ENCODE results near the gene ADGRB2.

- no peak for TF ChIP-seq CTCF (conservative IDR thresholded peaks at IDR 0.05; ENCODE audit: low read length)
- no peak for TF ChIP-seq EZH2phosphoT487 (IDR thresholded peaks at IDR 0.05; ENCODE audit: borderline replicate concordance)
These were observed 10.4 kb upstream of the ADGRB2 start for GRCh38 chr1:31774495-31774894.

Data from Loucy (cell line).